Right ventricle myocardium superior (tissue), 1 donor: ENCODE measurements around the gene POU2F2. TPM values are rescaled to one million over a fixed set of nuclear protein-coding genes. Genes with fewer than 3 reads are reported as not detected.

Source experiments
- ATAC-seq: fragments of 200-7000 bp; cut with Tn5 transposase; one replicate; pipeline ENCODE4 v1.9.1; 2020; ENCODE audit warnings: mild to moderate bottlenecking; ENCODE audit not compliant: poor library complexity
- DNase-seq: peaks from one replicate; pipeline ENCODE4 v3.0.0-alpha.2; 2020
- intact Hi-C: fragments of 100-400 bp; cut with DNase I; formaldehyde crosslinking; loops from one replicate; pipeline ENCODE4 v1.11.2; 2022
- total RNA-seq: library from RNA; stranded (reverse); fragmentation: NEBNext Ultra II Directional; extraction: Animal tissue kit (Norgen Biotek cat#: 25700); gene quantifications from one replicate; pipeline ENCODE4 v1.2.1, GENCODE V29; 2021
- donor health status: DM: no; HTN: yes; CAD: no; lungs with severe emphysema.

Gene POU2F2
- total RNA-seq, 1 donor from 2014 or later, result 0.91 TPM

GRCh38 chr19:42131149-42132029 lies 857 bp downstream of the POU2F2 start:
- ATAC-seq, result no peak
- DNase-seq, result no peak
- intact Hi-C loops, result loop anchor here (2.0 to 10.0 kb wide), 2 partner anchors 53 to 193 kb away; partner anchors contain the start of gene MEGF8

- intact Hi-C loops, result loop anchor here (10.0 kb wide), 1 partner anchor 195 kb away; the partner anchor contains the start of gene MEGF8
- no peak for DNase-seq
Observed at GRCh38 chr19:42130254-42130573, 2.0 kb downstream of the POU2F2 start.

GRCh38 chr19:42129399-42130253 lies 2.6 kb downstream of the POU2F2 start:
- DNase-seq (peak; percentile 72), ATAC-seq (peak; percentile 46)
- intact Hi-C loops, result loop anchor here (10.0 kb wide), 1 partner anchor 195 kb away; the partner anchor contains the start of gene MEGF8

More at GRCh38 chr19:42130254-42130573, 2.0 kb downstream of the POU2F2 start:
- no peak for ATAC-seq

GRCh38 chr19:42126574-42126973 lies 5.7 kb downstream of the POU2F2 start:
- intact Hi-C loops, result no loop called here
- DNase-seq, result no peak
- no peak for ATAC-seq

GRCh38 chr19:42125536-42125935 lies 6.7 kb downstream of the POU2F2 start:
- ATAC-seq (no peak), DNase-seq (no peak)
- intact Hi-C loops, result no loop called here

- intact Hi-C loops, result no loop called here
- DNase-seq (no peak), ATAC-seq (no peak)
Observed at GRCh38 chr19:42124386-42124901, 7.8 kb downstream of the POU2F2 start.

GRCh38 chr19:42123765-42124164 lies 8.5 kb downstream of the POU2F2 start:
- no peak for DNase-seq
- no peak for ATAC-seq
- intact Hi-C loops, result no loop called here

GRCh38 chr19:42122691-42123607 lies 9.3 kb downstream of the POU2F2 start:
- ATAC-seq (no peak), DNase-seq (no peak)
- intact Hi-C loops, result no loop called here

GRCh38 chr19:42121656-42122069 lies 10.6 kb downstream of the POU2F2 start:
- DNase-seq (peak; percentile 77), ATAC-seq (peak; percentile 60)
- intact Hi-C loops, result no loop called here

GRCh38 chr19:42121036-42121621 lies 11.1 kb downstream of the POU2F2 start:
- intact Hi-C loops, result no loop called here
- ATAC-seq (peak; percentile 27), DNase-seq (no peak)

- no peak for ATAC-seq
- intact Hi-C loops, result no loop called here
- no peak for DNase-seq
Observed at GRCh38 chr19:42120276-42120980, 11.8 kb downstream of the POU2F2 start.

GRCh38 chr19:42117076-42117475 lies 15.2 kb downstream of the POU2F2 start:
- DNase-seq (no peak), ATAC-seq (no peak)
- intact Hi-C loops, result no loop called here

GRCh38 chr19:42116308-42117075 lies 15.8 kb downstream of the POU2F2 start:
- ATAC-seq (no peak), DNase-seq (no peak)

GRCh38 chr19:42115705-42116104 lies 16.5 kb downstream of the POU2F2 start:
- DNase-seq, result no peak
- intact Hi-C loops, result no loop called here

More at GRCh38 chr19:42116308-42117075, 15.8 kb downstream of the POU2F2 start:
- intact Hi-C loops, result no loop called here

GRCh38 chr19:42115219-42115618 lies 17.0 kb downstream of the POU2F2 start:
- ATAC-seq (no peak), DNase-seq (no peak)
- intact Hi-C loops, result no loop called here

More at GRCh38 chr19:42115705-42116104, 16.5 kb downstream of the POU2F2 start:
- ATAC-seq, result no peak

GRCh38 chr19:42114412-42114811 lies 17.8 kb downstream of the POU2F2 start:
- intact Hi-C loops, result no loop called here

More at GRCh38 chr19:42114412-42114811, 17.8 kb downstream of the POU2F2 start:
- DNase-seq (no peak), ATAC-seq (no peak)
